Activated T-helper 1 cell treated with anti-CD3 and anti-CD28 coated beads, Interleukin-12 subunit alpha, Interleukin-12 subunit beta, Interleukin-2, Interleukin-4 antibody, amounts not matched to agents 30 ng/mL and 10 ng/mL and 1 ng/mL, durations not matched to agents 14 hours and 24 hours and 36 hours (primary cell): ENCODE results near the gene MAT2B. TPM values are rescaled to one million over a fixed set of nuclear protein-coding genes. Genes with fewer than 3 reads are reported as not detected.

Experiments
- DNase-seq: peaks from one replicate; pipeline ENCODE4 v3.0.0; 2021; ENCODE audit warnings: low spot score
- H3K27ac Mint-ChIP-seq: one replicate; pipeline ENCODE4 v1.8.0; 2021; ENCODE audit warnings: mild to moderate bottlenecking, mixed read lengths
- H3K27me3 Mint-ChIP-seq: one replicate; pipeline ENCODE4 v1.8.0; 2022; ENCODE audit warnings: mild to moderate bottlenecking, moderate library complexity, mixed read lengths; ENCODE audit not compliant: insufficient read depth
- H3K36me3 Mint-ChIP-seq: one replicate; pipeline ENCODE4 v1.8.0; 2021; ENCODE audit warnings: low read depth, mixed read lengths
- H3K4me1 Mint-ChIP-seq: one replicate; pipeline ENCODE4 v1.8.0; 2021; ENCODE audit warnings: low read depth, mixed read lengths
- H3K4me3 Mint-ChIP-seq: one replicate; pipeline ENCODE4 v1.8.0; 2021; ENCODE audit warnings: mild to moderate bottlenecking, moderate library complexity, mixed read lengths
- H3K9me3 Mint-ChIP-seq: one replicate; pipeline ENCODE4 v1.8.0; 2021; ENCODE audit warnings: mixed read lengths
- intact Hi-C: fragments of 100-400 bp; cut with micrococcal nuclease; formaldehyde crosslinking; loops from one replicate; pipeline ENCODE4 v1.15.1; 2024
- total RNA-seq: library from RNA; stranded (reverse); gene quantifications from 2 replicates; pipeline ENCODE4 v1.2.3, GENCODE V29; 2022

The MAT2B gene
- total RNA-seq, 1 donor from 2014 or later, result 113 TPM

GRCh38 chr5:163542771-163543170, 37.4 kb downstream of the MAT2B start:
- Mint-ChIP-seq H3K4me1 (no peaks in the 10 kb centered on the region), H3K9me3 (no peaks in the 10 kb centered on the region), H3K4me3 (no peak overlapping the region), H3K36me3 (no peaks in the 10 kb centered on the region), H3K27me3 (peaks cover 16% of the 10 kb centered on the region), H3K27ac (no peak overlapping the region)
- no peak for DNase-seq
- intact Hi-C loops, result no loop called here

GRCh38 chr5:163544041-163544440, 38.6 kb downstream of the MAT2B start:
- intact Hi-C loops, result no loop called here
- no peaks in the 10 kb centered on the region for H3K4me1 Mint-ChIP-seq
- H3K27me3 Mint-ChIP-seq, result peaks cover 14% of the 10 kb centered on the region
- no peak overlapping the region for H3K4me3 Mint-ChIP-seq
- DNase-seq, result no peak
- H3K27ac Mint-ChIP-seq, result no peak overlapping the region
- no peaks in the 10 kb centered on the region for H3K9me3 Mint-ChIP-seq
- no peaks in the 10 kb centered on the region for H3K36me3 Mint-ChIP-seq

DNA sequence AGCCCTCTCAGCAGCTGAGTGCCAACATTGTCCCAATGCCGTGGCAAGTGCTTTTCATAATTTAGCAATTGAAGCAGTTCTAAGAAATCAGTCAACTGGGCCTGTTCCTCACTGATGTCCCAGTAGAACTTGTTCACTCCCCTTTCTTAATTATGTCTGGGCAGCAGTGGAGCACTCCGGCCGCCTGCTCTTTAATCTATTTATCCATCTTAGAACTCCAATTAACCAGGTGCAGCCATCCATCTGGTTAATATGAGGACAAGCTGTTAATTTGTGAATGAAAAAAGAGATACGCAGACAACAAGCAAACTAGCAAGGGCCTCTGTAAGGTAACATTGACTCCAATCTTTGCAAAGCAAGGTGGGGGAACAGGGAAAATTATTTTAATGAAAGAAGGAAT, 39.4 kb downstream of the MAT2B start:
- no peaks in the 10 kb centered on the region for H3K9me3 Mint-ChIP-seq
- intact Hi-C loops, result no loop called here
- H3K27me3 Mint-ChIP-seq, result peaks cover 11% of the 10 kb centered on the region
- H3K4me1 Mint-ChIP-seq, result no peaks in the 10 kb centered on the region
- no peak overlapping the region for H3K4me3 Mint-ChIP-seq
- no peaks in the 10 kb centered on the region for H3K36me3 Mint-ChIP-seq
- H3K27ac Mint-ChIP-seq, result no peak overlapping the region
- DNase-seq, result no peak

DNA sequence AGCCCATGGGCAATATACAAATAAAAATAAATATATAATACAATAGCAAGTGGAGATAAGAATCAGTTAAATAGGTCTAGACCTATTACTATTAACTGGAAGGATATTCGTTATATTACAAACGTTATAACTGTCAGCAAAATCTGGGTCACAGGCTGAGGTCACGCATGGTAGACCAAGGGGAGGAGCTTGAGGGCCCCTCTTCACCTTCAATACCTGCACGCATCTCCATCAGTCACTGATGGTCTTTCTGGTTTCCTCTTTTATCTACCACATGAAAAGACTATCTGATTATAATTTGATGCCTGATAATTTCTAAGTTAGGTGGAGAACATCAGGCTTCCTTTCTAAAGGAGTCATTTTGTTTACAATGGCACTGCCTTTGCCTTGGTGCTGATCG, 43.2 kb downstream of the MAT2B start:
- Mint-ChIP-seq H3K4me1 (no peaks in the 10 kb centered on the region), H3K36me3 (no peaks in the 10 kb centered on the region), H3K27me3 (peaks cover 17% of the 10 kb centered on the region), H3K4me3 (no peak overlapping the region), H3K27ac (no peak overlapping the region), H3K9me3 (no peaks in the 10 kb centered on the region)
- DNase-seq, result no peak
- intact Hi-C loops, result no loop called here

- H3K27me3 Mint-ChIP-seq, result peaks cover 8% of the 10 kb centered on the region
- H3K27ac Mint-ChIP-seq, result no peak overlapping the region
- intact Hi-C loops, result no loop called here
- no peaks in the 10 kb centered on the region for H3K36me3 Mint-ChIP-seq
- no peak for DNase-seq
- no peaks in the 10 kb centered on the region for H3K4me1 Mint-ChIP-seq
- H3K4me3 Mint-ChIP-seq, result no peak overlapping the region
- no peaks in the 10 kb centered on the region for H3K9me3 Mint-ChIP-seq
These were observed 45.7 kb downstream of the MAT2B start for GRCh38 chr5:163551156-163551555.

DNA sequence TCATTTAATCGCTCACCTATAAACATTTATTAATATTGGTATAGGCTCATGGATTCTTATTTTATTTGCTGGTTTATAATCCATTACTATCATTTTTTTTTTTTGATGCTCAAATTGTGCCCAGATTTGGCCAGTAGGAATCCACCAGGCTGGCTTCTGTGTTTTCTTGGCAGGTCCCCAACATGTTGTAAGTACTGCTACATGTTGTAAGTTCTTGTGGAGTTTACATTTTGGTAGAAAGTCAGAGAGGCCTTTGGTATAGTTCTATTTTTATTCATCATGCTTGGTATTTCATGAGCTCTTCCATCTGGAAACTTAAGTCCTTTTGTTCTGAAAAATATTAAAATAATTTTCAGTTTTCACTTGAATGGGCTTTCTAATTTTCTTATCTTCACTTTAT, 47.1 kb downstream of the MAT2B start:
- no peak overlapping the region for H3K4me3 Mint-ChIP-seq
- no peaks in the 10 kb centered on the region for H3K36me3 Mint-ChIP-seq

DNA sequence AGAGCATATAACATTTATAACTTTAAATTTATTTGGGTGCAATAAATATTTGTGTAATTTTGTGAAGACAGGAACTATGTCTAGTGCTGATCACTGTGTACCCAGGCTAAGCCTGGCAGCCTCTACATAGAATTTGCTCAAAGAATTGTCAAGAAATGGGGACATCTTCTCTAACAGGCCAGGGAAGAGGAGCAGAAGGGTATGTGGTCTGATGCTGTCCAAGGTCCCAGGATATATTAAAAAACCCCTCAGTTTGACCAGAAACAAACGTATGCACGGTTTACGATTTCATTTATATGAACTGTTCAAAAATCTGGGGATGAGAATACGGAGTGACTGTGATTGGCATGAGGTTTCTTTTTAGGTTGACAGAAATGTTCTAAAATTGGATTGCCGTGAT, 55.9 kb downstream of the MAT2B start:
- Mint-ChIP-seq H3K4me1 (peaks cover 16% of the 10 kb centered on the region), H3K27me3 (peaks cover 32% of the 10 kb centered on the region), H3K36me3 (no peaks in the 10 kb centered on the region), H3K9me3 (no peaks in the 10 kb centered on the region), H3K27ac (no peak overlapping the region), H3K4me3 (no peak overlapping the region)
- intact Hi-C loops, result loop anchor here (5.0 to 10.0 kb wide), 2 partner anchors 1113 to 1896 kb away; no protein-coding TSS in a partner anchor
- no peak for DNase-seq

More for the DNA sequence above, 47.1 kb downstream of the MAT2B start:
- intact Hi-C loops, result no loop called here
- DNase-seq, result no peak
- Mint-ChIP-seq H3K27ac (no peak overlapping the region), H3K4me1 (no peaks in the 10 kb centered on the region), H3K27me3 (peaks cover 8% of the 10 kb centered on the region), H3K9me3 (no peaks in the 10 kb centered on the region)

GRCh38 chr5:163562071-163562470, 56.7 kb downstream of the MAT2B start:
- intact Hi-C loops, result loop anchor here (5.0 to 10.0 kb wide), 2 partner anchors 1113 to 1895 kb away; no protein-coding TSS in a partner anchor
- Mint-ChIP-seq H3K27ac (no peak overlapping the region), H3K9me3 (no peaks in the 10 kb centered on the region), H3K4me1 (peaks cover 23% of the 10 kb centered on the region), H3K27me3 (peaks cover 39% of the 10 kb centered on the region), H3K4me3 (no peak overlapping the region), H3K36me3 (no peaks in the 10 kb centered on the region)
- DNase-seq, result no peak

DNA sequence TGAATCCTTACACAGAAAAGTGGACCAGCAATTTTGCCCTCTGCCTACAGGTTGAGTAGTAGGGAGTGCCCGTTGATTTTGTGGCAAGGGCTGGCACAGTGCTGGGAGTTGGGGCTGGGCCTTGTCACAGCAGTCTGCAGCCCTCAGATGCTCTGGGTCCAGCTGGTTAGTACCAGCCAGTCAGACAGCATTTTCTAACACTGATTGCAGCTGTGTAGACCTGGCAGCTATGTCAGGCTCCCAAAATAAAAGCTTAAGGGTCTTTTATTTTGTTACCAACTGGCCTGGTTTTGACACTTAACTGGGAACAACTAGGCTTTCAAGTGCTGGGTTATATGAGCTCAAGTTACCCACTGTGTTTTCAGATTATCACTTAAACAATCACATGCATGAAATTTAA, 57.7 kb downstream of the MAT2B start:
- no peak overlapping the region for H3K4me3 Mint-ChIP-seq
- peaks cover 29% of the 10 kb centered on the region for H3K4me1 Mint-ChIP-seq
- peaks cover 50% of the 10 kb centered on the region for H3K27me3 Mint-ChIP-seq
- no peaks in the 10 kb centered on the region for H3K9me3 Mint-ChIP-seq
- no peaks in the 10 kb centered on the region for H3K36me3 Mint-ChIP-seq
- intact Hi-C loops, result loop anchor here (5.0 to 10.0 kb wide), 2 partner anchors 1112 to 1894 kb away; no protein-coding TSS in a partner anchor
- no peak for DNase-seq
- H3K27ac Mint-ChIP-seq, result no peak overlapping the region

GRCh38 chr5:163563880-163564279, 58.5 kb downstream of the MAT2B start:
- Mint-ChIP-seq H3K36me3 (no peaks in the 10 kb centered on the region), H3K27ac (no peak overlapping the region), H3K4me3 (no peak overlapping the region), H3K4me1 (peaks cover 29% of the 10 kb centered on the region), H3K9me3 (no peaks in the 10 kb centered on the region), H3K27me3 (peaks cover 51% of the 10 kb centered on the region)
- intact Hi-C loops, result loop anchor here (1.0 to 10.0 kb wide), 5 partner anchors 449 to 1893 kb away; no protein-coding TSS in a partner anchor
- DNase-seq, result no peak

GRCh38 chr5:163564321-163564938, 59.0 kb downstream of the MAT2B start:
- peak; percentile 43 for DNase-seq
- Mint-ChIP-seq H3K4me3 (no peak overlapping the region), H3K4me1 (peaks cover 29% of the 10 kb centered on the region), H3K9me3 (no peaks in the 10 kb centered on the region), H3K27me3 (peaks cover 54% of the 10 kb centered on the region), H3K36me3 (no peaks in the 10 kb centered on the region), H3K27ac (no peak overlapping the region)
- intact Hi-C loops, result loop anchor here (1.0 to 10.0 kb wide), 5 partner anchors 449 to 1893 kb away; no protein-coding TSS in a partner anchor

GRCh38 chr5:163565492-163565891, 60.1 kb downstream of the MAT2B start:
- intact Hi-C loops, result loop anchor here (5.0 to 10.0 kb wide), 2 partner anchors 128 to 1109 kb away; partner anchors contain the start of gene CCNG1
- peak overlapping the region; percentile 77 for H3K4me3 Mint-ChIP-seq
- no peaks in the 10 kb centered on the region for H3K36me3 Mint-ChIP-seq
- no peaks in the 10 kb centered on the region for H3K9me3 Mint-ChIP-seq
- peaks cover 29% of the 10 kb centered on the region for H3K4me1 Mint-ChIP-seq
- no peak for DNase-seq
- H3K27me3 Mint-ChIP-seq, result peaks cover 60% of the 10 kb centered on the region
- H3K27ac Mint-ChIP-seq, result no peak overlapping the region

- H3K4me3 Mint-ChIP-seq, result peak overlapping the region; percentile 77
- H3K4me1 Mint-ChIP-seq, result peaks cover 29% of the 10 kb centered on the region
- H3K27me3 Mint-ChIP-seq, result peaks cover 60% of the 10 kb centered on the region
- no peaks in the 10 kb centered on the region for H3K36me3 Mint-ChIP-seq
- peak; percentile 14 for DNase-seq
- H3K27ac Mint-ChIP-seq, result no peak overlapping the region
- H3K9me3 Mint-ChIP-seq, result no peaks in the 10 kb centered on the region
- intact Hi-C loops, result loop anchor here (5.0 to 10.0 kb wide), 2 partner anchors 129 to 1109 kb away; partner anchors contain the start of gene CCNG1
These were observed 60.7 kb downstream of the MAT2B start for GRCh38 chr5:163565931-163566608.
